ENCODE results near the gene KRTAP5-6.

Gene KRTAP5-6

DNA sequence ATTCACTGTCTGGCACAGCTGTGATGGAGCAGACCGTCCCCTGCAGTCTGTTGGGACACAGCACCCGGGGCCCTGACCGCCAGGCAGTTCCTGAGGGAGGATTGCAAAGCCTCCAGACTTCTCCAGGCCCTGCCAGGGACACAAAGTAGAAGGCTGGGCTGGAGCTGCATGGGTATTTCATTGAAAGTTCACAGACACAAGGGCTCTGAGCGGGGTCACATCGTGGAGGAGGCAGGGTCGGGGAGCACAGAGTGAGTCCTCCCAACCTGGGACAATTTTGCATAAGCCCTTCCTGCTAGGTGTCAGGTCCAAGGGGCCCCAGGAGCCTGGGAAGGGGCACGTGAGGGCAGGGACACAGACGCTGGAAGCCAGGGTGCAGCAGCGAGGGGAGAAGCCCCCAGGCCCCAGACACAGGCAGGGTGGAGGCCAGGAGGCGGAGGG, 37.7 kb downstream of the KRTAP5-6 start:
- DNase-seq: no peak

GRCh38 chr11:1735271-1735670, 38.3 kb downstream of the KRTAP5-6 start:
- DNase-seq: no peak

DNA sequence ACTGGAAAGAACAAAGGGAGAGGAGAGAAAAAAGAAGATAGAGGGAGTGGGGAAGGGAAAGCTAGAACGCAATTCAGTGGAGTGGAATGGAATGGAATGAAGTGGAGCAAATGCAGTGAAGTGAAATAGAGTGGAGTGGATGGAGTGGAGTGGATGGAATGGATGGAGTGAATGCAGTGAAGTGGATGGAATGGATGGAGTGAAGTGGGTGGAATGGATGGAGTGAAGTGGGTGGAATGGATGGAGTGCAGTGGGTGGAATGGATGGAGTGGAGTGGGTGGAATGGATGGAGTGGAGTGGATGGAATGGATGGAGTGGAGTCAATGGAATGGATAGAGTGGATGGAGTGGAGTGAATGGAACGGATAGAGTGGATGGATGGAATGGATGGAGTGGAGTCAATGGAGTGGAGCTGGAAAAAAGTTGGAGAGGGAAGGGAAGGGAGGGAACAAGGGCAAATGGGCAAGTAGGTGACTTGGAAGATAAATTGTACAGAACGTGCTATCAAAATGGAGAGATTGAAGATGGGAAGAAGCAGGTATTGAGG, 39.5 kb downstream of the KRTAP5-6 start:
- DNase-seq: no peak

GRCh38 chr11:1737080-1737757, 40.2 kb downstream of the KRTAP5-6 start:
- DNase-seq: no peak

DNA sequence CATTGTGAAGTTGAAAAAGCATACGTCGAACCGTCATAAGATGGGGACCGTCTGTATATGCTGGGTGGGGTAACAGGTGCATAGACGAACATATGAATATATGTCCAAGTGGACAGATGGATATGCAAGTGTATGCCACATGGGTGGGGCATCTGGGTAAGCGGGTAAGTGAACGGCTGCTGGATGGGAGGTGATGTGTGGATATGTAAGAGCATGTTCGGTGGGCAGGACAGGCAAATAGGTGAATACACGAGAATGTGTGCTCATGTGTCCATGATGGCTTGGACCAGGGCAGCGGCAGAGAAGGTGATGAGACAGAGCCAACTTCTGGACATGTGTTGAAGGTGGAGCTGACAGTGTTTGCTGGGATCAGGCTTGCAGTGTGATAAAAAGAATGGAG, 41.4 kb downstream of the KRTAP5-6 start:
- no peak for DNase-seq

DNA sequence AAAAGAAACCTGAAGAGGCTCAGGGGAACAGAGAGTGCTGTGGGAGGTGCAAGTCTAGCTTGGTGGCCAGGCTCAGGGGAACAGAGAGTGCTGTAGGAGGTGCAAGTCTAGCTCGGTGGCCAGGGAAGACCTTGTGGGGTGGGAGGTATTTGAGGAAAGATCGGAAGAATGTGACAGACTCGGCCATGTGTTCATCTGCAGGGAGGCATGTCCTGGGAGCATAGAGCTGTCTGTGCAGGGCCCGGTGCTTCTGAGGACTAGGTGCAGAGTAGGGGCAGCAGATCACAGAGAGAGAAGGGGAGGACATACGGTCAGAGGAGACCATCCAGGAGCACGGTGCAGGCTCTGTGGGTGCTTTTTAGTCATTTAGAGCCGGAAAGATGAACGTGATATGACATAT, 42.6 kb downstream of the KRTAP5-6 start:
- no peak for DNase-seq

- DNase-seq: no peak
Observed at GRCh38 chr11:1740786-1741530, 44.0 kb downstream of the KRTAP5-6 start.

GRCh38 chr11:1741741-1742140, 44.7 kb downstream of the KRTAP5-6 start:
- no peak for DNase-seq

DNA sequence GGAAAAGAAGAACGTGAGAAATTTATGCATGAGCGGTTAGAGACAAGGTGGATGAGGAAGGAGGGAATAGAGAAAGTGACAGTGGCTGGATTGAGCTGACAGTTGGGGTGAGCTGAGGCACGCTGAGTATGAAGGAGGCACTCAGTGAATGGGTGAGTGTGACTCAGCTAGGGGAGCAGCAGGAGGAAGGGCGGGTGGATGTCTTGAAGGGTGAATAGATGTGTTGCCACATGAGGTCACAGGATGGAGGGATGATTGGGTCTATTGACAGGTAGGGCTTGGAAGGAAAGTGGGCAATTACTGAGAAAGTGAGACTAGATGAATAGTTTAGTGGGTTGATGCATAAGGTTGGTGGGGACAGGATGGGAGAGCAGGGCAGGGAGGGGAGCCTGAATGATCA, 45.4 kb downstream of the KRTAP5-6 start:
- no peak for DNase-seq

DNA sequence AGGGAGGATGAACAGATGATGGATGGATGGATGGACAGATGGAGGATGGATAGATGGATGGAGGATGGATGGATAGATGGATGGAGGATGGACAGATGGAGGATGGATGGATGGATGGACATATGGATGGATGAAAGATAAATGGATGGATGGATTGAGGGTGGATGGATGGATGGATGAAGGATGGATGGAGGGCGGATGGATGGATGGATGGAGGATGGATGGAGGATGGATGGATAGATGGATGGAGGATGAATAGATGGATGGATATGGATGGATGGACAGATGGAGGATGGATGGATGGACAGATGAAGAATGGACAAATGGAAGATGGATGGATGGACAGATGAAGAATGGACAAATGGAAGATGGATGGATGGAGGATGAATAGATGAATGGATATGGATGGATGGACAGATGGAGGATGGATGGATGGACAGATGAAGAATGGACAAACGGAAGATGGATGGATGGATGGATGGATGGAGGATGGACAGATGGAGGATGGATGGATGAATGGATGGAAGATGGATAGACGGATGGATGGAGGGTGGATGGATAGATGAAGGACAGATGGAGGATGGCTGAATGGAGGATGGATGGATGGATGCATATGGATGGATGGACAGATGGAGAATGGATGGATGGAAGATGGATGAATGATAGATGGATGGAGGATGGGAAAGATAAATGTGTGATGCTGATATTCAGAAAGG, 46.0 kb downstream of the KRTAP5-6 start:
- no peak for DNase-seq

DNA sequence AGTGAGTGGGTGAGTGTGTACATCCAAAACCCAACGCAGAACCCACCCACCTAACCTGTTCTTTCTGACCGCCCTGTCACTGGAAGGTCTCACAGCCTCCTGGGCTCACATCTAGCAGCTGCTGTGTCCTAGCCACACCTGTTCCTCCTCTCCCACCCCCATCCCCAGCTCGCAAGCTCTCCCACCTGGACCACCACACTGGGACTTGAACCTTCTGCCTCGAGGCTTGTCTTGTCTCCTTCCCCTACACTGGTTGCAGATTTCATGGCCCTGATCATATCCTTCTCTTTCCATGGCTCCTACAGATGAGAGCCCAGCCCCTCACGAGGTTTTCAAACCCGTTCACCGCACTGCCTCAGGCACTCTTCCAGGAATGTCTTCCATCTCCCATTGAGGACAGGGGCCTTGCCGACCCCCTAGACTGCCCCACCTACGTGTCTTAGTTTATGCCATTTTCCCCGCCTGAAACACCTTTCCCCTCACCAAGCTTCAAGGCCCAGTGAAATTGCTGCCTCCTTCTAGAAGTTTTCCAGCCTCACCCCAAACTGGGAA, 46.7 kb downstream of the KRTAP5-6 start:
- no peak for DNase-seq

DNA sequence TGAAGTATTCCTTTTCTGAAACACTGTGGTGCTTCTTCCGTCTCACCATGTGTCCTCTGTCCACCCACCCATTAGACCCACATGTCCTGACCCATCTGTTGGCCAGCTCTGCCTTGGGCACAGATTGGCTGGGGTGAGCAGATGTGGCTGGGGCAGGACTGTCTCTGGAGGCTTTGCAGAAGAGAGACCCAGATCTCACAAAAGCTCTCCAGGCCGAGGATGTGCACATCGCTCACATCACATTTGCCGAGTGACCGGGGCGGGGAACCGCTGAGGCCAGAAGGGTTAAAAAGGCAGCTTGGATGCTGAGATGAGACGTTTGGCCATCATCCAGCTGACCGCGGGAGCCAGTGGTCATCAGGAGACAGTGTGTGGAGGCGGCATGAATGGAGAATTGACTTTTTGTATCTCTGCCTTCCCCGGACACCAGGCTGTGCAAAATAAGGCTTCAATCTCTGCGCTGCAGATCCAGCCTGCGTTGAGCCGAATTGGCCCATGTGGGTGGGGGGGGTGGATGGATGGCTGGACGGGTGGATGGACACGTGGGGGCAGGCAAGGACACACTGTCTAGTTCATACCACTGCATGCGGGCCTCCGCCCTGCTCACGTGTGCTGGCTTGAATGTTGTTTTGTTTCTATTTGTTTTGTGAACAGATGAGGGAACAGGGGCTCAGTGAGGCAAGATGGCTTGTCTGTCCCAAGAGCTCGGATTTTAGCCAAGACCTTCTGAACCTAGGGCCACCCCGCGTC, 47.3 kb downstream of the KRTAP5-6 start:
- no peak for DNase-seq

GRCh38 chr11:1744891-1745700, 48.1 kb downstream of the KRTAP5-6 start:
- no peak for DNase-seq

GRCh38 chr11:1745701-1746320, 48.8 kb downstream of the KRTAP5-6 start:
- no peak for DNase-seq

- no peak for DNase-seq
Observed at GRCh38 chr11:1746511-1746931, 49.5 kb downstream of the KRTAP5-6 start.

- DNase-seq: no peak
Observed at GRCh38 chr11:1746956-1747752, 50.2 kb downstream of the KRTAP5-6 start.
